ENCODE data around the gene LHFPL3.

Gene LHFPL3

DNA sequence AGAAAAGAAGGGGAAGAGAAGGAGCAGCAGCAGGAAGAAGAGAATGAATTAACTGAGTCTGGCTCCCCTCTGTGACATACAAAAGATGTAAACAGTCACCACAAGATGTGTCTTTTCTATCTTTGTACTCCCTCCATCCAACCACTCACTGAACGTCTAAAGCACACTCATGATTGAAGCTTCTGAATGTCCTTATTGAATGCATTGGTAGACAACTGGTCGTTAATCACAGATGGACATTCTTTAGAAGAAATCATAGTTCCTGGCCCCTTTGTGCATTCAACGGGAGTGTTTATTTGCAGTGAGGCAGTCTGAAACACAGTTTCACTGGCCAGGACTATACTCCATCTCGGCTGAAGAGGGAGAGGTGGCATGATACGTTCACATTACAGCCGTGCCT lies 479.3 kb downstream of the LHFPL3 start:
- no peak for DNase-seq

DNA sequence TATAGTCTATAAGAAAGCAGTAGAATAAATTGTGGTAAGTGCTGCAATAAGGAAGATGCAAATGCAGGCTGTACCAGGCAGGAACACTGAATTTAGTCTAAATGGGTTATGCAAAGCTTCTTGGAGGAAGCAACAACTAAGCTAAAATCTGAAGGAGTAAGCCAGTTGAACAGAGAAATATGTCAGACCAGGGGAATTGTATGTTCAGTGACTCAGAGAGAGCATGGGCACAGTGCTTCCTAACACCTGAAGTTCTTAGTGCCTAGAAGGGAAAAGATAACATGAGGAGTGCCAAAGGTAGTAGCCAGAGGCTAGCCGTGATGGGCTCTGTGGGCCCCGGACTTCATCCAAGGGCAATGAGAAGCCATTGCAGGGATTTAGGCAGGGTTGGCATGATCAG lies 481.5 kb downstream of the LHFPL3 start:
- no peak for DNase-seq

DNA sequence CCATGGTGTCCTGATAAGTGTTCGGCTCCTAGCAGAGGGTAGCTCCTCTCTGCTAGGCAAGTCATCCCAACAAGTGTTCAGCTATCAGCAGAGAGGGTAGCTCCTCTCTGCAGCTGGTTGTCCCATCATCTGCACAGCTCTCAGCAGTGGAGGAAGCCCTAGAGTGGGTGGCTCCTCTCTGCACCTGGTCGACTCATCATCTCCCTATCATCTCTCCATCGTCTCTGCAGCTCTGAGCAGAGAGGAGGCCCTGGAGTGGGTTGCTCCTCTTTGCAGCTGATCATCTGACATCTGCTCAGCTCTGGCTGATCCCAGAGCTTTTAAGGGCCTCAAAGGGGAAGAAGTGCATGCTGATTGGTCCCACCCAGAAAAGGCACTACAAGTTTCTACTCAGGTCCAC lies 485.7 kb downstream of the LHFPL3 start:
- no peak for DNase-seq

DNA sequence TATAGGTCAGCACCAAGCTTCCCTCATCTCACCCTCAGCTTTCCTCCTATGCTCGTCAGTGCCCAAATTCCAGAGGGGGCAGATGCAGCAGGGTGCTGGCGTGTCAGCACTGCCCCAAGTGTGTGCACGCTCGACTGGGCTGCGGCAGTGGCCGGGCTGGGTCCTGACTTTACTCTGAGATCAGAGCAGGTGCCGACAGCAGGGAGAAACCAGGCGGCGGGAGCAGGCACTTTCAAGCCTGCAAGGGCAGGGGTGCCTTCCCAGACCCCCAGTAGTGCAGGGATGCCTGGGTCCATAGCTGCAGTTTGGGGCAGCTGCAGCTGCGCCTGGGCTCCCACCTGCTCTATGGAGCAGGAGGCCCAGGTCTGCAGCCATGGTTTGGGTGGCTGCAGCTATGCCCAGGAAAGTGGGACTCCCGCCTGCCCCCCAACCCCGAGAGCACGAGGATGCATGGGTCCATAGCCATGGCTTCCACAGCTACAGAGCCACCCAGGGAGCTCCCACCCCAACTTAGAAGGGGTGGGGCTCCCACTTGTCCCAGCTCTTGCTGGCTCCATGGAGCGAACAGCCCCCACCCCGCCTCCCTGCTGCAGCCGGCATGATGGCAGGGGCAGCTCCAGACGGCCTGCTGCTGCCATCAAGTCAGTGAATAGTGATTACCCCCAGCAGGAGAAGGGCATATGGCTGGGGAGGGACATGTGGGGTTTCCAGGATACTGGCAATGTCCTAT lies 486.4 kb downstream of the LHFPL3 start:
- DNase-seq: no peak

DNA sequence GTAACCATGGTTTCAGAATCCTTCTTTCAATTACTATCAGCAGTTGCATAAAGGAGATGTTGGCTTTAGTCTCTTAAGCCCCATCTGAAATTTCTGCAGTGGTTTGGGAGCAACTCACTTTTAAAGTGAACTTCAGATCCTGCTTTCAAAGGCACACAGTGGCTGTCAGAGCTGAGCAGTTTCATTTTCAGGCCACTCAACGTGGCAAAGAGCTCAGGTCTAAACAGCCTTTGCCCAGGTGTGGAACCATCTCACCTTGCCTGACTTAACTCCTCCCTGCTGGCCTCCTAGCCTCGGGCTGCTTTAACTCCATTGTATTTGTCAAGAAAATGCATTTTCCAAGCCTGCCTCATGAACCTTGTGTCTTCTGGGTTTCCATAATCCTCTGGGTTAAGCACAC lies 488.1 kb downstream of the LHFPL3 start:
- no peak for DNase-seq

DNA sequence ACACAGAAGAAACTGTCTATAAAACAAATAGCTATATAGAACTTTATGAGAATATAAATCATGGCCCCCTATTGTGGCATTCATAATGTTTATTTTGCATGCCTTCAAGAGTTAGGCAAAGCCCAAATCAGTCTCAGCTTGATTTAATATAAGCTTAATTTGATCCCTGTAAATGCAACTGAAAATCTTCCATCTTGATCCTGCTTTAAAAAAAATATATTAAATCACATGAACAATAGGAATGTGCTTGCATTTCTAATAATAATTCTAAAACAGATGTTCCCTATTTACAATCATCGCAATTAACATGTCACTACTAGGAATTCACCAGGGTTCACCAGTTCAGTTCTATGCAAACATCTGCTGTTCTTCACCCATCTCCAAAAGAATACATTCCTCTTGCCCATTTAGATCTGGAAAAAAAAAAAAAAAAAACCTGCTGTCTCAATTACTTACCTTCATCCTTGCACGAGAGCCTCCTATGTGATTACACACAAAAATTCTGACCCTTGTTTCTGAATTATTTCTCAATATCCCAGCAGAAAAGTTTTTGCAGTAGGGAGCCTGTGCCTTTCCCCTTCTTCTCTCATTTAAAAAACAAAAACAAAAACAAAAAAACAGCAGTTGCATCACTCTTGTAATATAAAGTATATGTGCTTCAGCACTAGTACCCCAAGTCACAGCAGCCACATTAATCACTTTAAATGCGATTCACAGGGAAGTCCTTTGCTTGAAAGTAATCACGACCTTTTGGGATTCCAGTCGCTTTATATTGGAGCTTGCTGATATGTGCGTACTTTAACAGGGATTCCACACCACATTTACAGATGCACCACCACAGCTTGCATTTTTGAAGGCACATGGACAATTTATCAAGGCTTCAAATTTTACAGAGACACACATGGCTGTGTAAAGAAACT lies 490.8 kb downstream of the LHFPL3 start:
- DNase-seq: no peak

DNA sequence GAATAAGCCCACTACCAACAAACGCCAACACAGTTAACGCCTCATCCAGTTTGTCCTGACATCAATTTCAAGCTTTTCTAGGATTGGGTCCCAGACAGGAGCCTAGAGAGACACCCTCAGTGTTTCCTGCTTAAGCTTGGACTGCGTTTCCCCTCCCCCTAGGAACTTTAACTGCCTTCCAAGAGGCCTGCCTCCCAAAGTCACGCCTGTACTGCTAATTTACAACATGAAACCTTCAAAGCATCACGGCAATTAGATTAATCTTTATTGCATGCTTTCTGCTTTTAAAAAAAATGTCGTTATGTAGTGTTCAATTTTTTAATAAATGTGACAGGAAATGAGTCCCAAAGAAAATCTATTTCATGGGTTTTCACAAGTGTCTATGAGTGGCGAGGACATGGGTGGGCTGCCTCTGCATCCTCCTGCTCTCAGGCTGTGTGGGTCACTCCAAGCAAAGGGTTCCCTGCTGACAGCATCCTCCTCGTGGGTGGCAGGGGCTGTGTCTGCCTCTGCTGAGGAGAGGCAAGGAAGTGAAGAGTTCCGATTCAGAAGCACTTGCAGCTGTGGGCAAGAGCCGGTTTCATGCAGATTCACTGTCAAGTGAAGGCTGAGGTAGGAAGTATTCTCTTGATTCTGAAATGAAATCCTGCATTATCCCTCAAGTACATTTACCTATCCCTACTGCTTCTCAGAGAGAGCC lies 492.6 kb downstream of the LHFPL3 start:
- no peak for DNase-seq

DNA sequence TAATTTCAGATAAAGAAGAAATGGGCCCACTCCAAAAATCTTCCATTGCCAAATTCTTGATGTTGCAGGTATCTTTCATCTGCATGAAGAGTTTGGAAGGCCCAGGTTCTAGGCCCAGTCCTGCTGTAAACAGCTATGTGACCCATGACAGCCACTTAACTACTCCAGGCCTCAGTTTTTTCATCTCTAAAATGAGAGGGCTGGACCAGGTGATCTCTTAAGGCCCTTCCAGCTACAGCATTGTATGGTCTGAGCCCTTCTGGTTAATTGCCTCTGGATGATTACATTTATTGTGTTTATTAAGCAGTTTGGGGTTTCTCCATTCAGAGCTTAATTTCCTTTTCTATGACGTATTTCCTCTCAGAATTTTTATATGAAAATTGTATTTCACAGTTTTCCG lies 494.8 kb downstream of the LHFPL3 start:
- no peak for DNase-seq

DNA sequence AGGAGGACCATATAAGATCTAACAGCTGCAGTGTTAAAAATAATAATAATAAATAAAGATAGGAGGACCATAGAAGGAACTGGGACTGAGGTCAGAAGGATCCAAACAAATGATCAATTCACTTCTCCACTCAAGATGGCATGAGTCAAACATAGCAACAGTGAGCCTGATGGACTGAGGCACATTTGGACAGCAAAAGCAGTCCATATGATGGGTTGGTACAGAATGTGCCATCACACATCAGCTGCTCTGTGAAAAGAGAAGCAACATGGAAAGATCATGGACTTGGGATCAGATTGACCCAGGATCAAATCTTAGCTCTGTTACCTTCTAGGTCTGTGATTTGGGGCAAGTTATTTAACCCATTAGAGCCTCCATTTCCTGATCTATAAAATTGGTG lies 496.7 kb downstream of the LHFPL3 start:
- DNase-seq: no peak

DNA sequence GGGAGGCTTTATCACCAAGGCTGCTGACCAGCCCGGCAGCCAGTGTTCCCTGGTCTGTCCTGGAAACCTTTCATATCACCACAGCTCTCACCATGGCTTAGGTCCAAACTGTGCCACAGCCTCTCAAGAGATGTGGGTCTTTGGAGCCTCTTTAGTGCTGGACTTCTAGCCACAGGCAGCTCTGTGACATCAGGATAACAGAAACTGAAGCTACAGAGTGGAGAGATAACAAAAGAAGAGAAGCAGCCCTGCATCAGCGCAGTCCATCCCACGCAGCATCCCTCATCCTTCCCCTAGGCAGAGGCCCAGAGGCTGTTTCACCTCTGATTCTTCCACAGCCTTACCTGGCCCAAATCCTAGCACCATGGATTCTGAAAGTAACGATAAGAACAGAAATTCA lies 497.7 kb downstream of the LHFPL3 start:
- DNase-seq: no peak

DNA sequence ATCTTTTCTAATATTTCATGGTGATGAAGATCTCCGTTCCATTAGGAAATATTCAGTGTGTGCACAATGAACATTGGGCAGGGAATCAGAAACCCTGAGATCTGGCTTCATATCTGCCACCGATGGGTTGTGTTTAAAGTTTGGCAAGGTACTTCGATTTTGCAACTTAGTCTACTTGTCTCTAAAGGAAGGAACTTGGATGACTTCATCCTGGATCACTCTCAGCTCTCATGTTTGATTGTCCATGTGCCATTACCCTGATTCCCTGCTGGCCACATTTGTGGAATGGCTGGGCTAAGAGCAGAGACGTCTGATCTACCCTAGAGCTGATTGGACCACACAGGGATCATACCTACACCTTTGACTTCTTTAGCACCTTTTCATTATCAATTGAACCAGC lies 508.6 kb downstream of the LHFPL3 start:
- DNase-seq: no peak

DNA sequence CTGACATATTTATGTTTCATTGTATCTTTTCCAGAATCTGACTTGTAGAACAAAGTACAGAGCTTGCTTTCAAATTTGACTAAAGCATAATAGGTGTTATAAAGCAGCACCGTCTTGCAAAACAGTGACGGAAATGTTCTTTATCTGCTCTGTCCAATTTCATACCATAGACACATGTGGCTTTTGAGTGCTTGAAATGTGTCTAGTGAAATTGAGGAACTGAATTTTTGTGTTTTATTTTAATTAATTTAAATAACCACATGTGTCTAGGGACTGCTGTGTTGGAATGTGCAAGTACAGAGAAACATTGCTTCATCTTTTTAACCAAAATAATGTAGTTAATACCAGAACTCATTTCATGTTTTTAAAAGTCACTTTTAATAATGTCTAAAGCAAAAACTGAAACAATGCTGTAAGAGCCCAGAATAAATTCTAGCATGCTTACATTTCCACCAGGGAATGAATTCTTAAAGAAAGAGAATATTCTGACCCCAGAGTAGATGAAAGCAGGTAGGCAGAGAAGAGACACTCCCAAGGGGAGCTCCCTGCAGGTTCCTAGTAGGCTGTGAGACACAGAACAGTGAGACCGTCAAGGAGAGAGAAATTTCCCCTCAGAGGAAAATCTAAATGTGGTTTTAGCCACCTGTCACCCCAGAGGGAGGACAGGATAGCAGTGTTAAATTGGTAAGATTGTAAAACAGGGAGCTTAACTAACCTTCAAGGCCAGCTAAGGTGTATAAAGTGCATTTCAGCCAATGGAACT lies 510.3 kb downstream of the LHFPL3 start:
- DNase-seq: no peak

DNA sequence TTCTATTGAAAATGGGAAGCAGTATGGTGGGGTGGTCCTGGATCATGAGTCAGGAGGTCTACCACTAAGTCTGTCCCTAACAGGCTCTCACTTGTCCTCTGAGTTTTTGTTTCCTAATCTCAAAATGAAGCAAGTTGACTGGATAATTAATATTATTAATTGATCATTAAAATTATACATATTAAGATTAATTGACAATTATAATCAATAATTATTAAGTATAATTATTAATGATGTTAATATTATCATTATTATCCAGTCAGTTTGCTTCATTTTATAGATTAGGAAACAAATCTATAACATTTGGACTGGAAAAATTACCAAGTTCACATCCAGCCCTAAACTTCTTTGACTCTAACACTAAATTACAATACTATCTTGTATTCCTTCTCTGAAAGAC lies 511.4 kb downstream of the LHFPL3 start:
- no peak for DNase-seq

DNA sequence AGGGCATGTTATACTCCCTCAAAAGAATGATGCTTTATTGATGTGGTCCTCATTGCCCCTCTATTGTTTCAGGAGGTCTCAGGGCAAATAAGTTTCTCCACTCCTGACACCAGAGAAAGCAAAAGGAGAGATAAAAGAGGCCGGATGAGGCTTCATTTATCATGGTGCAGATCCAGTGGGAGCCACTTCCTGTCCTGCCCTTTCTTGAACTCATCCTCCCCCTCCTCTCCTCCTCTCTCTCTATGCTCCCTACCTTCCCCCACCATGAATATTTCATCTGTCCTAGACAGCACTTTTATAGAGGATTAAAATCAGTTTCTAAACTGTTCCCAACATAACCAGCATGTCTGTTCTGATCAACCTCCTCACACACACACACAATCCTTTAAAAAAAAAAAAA lies 513.4 kb downstream of the LHFPL3 start:
- no peak for DNase-seq

DNA sequence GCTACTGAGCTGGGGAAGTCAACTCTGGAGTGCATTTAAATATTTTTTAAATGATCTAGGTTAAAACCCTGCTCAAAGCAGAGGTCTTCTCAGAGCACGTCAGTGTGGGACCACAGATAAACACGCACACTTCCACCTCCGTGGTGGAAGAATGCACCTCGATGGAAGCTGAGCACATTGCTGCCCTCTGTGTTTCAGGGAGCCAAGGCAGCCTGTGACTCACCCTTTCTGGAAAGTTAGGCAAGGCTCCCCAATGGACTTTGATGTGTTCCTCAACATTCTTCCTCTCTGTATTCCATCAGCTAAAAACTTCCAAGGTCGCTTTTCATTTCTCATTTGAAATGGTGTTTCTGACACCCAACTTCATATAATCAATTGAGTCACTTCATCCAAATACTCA lies 514.8 kb downstream of the LHFPL3 start:
- no peak for DNase-seq

DNA sequence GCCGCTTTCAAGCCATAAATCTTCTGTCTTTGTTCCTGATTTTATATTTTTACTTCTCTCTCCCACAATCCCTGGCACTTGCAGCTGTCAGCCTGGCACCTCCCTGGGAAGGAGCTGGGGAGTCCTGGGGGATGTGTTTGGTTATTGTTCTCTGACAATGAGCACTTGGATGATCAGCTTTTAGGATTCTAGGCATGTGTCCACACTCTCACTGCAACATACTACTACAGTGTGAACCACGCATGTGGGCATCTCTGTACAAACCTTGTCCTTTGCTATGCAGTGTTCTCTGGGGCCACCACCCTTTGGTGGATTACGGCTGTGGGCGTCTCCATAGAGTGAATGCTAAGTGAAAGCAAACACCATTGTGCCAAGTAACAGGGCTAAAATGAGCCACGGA lies 517.2 kb downstream of the LHFPL3 start:
- no peak for DNase-seq

DNA sequence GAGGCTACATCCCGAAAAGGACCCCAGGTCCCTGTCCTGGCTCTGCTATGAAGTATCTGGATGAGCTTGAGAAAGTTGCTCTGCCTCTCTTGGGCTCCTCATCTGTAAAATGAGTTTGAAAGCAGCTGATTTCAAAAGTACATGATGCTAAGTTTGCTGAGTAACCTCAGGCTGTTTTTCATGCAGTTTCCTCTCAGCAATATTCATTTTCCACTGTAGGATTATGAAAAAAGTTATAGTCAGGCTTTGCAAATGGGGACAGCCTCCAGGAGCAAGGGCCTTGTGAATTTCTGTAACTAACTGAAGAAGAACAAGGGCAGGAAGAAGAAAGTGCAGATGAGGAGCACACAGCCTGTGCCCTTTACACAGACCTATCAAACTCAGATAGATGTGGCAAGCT lies 518.3 kb downstream of the LHFPL3 start:
- DNase-seq: no peak

DNA sequence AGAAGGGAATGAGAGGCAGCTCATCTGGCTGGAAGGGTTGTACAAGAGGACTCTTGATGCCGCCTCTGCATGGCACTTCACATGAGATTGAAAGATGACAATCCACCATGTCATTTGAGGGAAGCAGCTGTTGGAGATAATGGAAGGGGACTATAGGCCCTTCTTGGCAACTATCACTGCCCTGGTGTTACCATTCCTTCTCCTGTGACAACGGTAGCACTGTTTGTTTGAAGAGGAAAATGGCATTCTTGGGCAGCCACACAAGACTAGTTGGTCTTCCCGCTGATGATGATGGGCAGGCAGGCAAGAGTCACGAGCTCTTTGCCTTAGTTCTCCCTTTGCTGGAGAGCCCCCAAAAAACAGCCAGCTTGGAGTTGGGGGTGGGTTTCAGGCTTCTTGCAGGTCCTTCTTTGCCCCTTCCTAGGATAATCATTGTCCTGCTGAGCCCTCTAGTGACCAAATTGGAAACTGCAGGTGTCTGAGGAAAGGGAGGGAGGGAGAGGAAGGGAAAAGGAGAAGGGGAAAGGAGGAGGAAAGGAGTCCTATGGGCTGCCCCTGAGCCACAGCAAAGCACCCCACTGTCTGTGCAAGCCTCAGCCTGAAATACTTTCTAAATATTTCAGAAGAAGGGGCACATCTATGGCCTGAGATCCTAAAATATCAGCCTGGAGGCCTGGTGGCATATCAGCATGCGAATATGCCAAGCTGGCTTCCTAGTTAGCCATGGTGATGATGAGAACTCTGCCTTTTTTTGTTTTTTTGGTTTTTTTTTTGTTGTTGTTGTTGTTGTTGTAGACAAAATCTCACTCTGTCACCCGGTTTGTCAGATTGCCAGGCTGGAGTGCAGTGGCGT lies 520.0 kb downstream of the LHFPL3 start:
- DNase-seq: peak; percentile 17 to 54

DNA sequence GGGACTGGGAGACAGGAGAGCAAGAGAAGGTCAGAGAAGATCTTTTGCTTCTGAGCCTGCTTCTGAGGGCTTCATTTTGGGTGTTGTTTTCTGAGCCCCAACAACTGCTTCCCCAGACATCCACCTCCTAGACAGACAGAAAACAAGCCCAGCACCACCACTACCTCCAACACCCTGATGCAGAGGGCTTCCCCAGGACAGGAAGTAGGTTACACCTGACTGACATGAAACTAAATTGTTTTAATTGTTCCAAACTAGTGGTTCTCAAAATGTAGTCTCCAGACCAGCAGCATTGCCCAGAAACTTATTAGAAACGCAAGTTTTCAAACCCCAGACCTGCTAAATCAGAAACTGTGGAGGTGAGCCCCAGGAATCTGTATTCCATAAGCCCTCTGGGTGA lies 522.0 kb downstream of the LHFPL3 start:
- DNase-seq: no peak

DNA sequence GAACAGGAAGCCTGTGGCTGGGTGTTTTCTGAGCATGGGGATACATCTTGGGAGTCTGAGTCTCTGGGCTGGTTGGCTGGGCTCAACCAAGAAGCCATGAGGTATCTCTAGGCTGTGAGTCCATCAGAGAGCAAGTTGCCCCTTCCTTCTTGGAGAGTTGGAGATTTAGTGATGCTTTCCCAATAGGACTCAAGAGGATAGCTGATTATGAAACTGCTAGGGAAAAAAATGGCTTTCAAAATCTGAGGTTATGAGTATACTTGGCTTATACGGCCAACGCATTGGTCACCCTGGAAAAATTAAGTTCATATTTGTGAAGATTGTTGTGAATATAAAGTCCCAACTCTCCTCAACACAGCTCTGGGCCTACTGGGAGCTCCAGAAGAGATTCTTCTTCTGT lies 522.9 kb downstream of the LHFPL3 start:
- no peak for DNase-seq

DNA sequence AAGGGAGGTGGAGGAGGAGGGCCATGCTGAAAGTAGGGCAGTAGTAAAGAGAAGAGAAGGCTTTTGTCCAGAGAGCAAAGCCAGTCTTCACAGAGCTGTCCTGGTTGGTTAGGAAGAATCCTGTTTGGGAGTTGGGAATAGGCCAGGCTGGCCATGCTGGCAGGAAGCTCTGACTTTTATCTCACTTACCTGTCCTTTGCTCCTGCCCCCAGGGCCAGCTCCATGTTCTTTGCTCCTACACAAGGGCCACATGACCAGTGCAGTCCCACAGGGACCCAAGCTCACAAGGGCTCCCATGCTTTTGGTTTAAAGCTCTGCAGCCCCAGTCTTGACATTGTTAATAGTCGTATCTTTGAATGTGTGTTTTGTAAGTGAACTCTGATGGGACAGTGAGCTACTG lies 524.0 kb downstream of the LHFPL3 start:
- DNase-seq: no peak

DNA sequence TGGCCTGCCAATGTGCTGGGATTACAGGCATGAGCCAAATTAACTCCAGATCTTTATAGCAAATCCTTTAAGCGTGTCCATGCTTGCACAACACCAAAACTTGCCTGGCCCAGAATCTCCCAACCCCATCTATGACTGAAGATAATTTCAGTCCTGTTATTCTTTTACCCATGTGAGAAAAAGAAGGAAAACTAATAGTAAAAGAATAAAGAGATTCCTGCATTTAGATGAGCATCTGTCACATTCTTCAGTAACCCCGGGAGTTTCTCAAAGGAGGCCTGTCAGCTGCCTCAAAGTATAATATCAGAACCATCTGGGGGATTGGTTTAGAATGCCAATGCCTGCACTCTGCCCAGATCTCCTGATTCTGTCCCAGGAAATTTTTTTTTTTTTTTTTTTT lies 527.5 kb downstream of the LHFPL3 start:
- no peak for DNase-seq

All from CD4-positive, alpha-beta T cell treated with Interferon alpha-2 for 1 hour (primary cell).